Activated CD8-positive, alpha-beta memory T cell treated with anti-CD3 and anti-CD28 coated beads, Interleukin-2, amount 50 U/mL, for 1 hour (primary cell): ENCODE data around the gene LGALS7.

Source experiments
- DNase-seq: peaks from one replicate; pipeline ENCODE4 v3.0.0-alpha.2; 2020; ENCODE audit errors: extremely low read depth

LGALS7 gene

DNA sequence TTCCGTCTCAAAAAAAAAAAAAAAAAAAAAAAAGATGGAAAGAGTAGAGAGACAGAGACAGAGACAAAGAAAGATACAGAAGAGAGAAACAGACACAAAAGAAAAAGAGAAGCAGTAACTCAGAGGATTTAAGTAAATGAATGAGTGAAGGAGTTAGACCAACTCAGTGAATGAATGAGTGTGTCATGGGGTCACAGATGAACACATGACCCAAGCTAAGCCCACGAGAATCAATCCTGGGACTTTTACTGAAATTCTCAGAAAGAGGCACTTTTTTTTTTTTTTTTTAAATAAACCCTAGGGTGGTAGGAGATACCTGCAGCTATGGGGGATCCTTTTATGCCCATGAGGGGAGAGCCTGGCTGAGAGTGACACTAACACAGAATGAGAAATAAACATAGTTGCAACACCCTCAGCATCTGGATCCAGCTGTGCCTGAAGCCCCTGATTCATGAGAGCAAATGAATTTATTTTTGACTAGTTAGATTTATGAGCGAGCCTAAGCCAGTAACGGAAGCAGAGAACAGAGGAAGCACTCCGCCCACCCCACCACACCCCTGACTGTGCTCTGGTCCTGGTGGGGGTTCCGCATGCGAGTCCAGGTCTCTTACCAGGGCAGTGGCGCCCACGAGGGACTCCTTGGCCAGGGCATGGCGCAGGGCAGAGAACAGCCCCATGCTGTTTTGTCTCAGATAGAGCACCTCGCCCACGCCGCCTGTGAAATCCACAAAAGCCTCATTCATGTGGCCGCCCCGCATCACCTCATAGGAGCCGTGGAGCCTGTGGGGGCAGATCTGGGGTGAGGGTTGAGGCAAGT is 33.7 kb downstream of the LGALS7 start:
- no peak for DNase-seq

DNA sequence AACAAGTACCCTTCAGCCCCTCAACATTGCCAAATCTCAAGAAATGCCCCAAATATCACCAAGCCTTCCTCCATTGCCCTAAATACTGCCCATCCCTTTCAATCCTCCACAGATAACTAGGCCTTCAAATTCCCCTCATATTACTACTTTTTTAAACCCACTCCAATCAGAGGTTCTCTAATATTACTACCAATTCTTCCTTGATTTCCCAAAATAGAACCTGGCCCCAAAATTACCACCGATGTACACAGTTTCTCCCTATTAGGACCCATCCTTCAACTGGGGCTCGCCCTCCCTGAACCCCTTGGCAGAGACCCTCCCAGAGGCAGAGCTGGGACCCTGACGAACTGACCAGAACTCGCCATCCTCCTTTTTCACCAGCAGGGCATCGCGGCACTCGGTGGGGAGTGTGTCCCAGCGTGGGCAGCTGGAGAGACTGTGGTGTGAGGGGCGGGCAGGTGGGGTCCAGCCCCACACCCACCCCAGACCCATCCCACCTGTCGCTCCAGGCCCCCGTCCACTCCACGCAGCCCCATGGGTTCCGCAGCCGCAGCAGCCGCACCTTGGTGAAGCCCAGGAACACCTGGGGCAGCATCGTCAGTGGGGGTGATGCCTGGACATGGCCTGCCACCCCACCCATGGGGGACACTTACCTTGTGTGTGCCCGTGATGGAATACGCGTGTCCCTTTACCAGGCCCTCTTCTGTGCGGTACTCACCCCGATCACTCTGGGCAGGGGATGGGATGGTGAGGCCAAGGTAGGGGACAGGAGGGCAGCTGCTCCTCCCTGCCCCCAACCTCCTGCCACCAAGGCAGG is 35.2 kb downstream of the LGALS7 start:
- DNase-seq = no peak

DNA sequence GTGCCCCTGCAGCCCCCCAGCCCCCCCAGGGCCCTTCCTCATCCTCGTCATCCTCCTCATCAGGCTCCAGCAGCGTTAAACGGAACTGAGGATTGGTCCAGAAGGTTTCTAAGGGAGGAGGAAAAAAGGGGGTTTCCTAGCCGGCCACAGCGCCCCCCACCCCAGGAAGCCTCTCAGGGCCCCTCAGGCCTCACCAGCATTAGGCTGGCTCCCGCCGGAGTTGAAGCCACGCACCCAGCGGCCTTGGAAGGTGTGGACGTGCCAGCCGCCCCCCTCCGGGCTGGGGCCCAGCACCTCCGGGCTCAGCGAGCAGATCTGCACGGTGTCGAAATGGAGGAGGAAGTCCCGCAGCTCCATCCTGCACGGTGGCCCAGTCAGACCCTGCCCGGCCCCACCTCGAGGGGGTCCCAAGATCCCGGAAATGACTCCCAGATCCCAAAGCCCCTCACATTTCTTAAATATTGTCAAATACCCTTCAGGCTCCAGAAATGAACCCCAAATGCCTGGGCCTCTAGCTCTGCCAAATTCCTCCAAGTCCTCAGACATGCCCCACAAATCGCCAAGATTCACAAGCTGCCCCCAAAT is 35.9 kb downstream of the LGALS7 start:
- no peak for DNase-seq

DNA sequence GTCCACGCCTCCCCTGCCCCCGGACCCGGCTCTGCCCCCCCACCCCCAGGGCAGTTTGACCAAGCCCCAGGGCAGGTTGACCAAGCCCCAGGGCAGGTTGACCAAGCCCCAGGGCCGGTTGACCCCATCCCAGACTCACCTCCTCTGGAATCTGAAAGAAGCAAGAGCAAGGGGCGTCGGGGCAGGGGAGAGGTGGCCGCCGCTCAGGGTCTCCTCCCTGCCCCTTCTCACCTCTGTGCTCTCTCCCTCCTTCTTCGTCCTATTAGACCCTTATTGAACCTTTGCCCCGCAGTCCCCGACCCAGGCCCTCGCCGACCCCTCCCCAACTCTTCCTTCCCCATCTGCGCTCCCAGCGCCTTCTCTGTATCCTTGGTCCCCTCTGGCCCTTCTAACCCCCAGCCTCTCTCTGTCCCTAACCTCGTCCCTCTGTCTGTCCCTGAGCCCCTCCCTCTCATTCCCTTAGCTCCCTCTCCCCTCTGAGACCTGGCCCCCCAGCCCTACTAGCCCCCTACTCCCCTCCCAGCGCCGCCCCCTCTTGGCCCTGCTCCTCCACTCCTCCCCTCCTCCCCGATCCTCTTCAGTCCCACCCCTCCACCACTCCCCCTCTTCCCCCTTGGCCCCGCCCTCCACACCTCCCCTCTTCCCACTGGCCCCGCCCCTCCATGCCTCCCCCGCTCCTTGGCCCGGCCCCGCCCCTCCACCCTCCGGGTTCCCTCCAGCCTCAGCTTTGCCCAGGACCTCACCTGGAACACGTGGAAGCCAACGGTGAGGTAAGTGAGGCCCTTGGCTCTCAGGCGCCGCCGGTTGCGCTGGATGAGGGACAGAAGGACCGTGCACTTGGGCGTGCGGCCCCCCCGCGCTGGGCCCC is 36.7 kb downstream of the LGALS7 start:
- DNase-seq = peak; percentile 39

DNA sequence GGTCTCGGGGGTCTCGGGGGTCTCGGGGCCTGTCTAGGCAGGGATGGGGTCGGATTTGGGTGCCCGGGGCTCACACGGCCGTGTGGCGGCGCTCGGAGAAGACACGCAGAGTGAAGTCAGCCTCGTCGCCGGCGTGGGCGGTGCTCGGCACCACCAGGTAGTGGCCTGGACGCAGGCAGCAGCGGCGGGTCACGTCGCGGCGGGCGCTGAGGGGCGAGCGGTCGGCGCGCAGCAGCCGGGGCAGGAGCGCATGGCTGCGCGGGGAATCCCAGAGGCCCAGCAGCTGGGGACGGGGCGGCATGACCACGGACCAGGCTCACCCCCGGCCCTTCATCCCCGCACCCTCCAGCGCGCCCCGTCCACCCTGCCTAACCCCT is 37.3 kb downstream of the LGALS7 start:
- DNase-seq = no peak

DNA sequence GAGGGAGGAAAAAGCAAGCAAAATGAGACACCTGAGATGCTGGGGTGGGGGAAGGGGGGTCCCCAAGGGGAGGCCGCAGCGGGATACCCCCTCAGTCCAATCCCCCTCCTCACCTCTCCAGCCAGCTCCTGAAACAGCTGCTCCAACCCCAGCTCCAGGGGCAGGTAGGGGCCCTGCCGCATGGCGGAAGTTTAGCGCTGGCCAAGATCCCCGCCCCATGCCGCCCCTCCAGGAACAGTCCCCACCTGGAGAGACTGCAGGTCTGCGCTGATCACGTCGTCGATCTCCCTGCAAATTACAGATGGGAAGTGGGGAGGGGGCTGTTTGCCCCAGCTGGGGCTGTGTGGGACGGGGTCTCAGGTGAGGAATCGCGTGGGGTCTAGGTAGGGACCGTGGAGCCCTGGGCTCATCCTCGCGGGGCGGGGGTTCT is 38.0 kb downstream of the LGALS7 start:
- no peak for DNase-seq

DNA sequence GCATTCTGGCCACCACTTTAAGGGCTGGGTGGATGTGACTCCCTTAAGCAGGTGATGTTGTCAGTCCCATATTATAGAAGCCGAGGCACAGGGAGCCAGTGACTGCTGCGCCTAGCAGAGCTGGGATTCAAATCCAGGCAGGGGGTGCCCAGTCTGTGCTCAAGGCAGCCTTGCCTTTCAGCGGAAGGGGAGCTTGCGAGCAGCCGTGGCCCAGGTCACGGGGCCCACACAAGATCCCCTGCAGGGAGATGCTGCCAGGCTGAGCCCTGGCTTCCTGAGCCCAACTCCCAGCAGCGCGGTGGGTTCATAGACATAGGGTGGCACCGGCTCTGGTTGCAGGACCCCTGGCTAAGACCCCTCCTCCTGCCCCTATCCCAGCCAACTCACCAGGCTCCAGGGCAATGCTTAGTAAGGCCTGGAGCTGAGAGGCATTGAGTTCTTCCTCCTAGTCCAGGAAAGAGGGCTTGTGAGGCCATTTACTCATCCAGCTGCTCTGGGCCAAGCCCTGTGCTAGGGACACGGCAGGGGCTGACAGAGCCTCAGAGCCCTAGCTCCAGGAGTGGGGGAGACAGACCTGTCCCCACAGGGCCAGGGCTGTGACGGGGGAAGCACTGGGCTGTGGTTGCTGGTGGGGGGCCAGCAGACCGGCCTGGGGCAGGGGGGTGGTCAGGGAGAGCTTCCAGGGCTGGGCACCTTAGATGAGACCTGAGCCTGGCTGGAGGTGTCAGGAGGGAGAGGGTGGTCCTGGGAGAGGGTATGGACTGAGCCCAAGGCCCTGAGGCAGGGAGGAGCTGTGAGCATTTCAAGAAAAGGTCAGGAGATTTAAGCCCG is 38.7 kb downstream of the LGALS7 start:
- no peak for DNase-seq

DNA sequence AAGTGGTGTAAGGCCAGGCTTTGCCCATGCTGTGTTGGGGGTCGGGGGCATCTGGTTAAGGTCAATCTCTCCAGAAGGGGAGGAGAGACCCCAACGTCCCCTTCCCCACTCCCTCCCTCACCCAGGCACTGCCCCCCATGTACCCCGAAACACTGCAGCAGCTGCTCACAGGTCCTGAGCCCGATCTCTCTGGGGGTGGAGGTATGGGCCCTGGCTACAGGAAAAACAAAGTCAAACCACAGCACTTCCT is 39.2 kb downstream of the LGALS7 start:
- no peak for DNase-seq

DNA sequence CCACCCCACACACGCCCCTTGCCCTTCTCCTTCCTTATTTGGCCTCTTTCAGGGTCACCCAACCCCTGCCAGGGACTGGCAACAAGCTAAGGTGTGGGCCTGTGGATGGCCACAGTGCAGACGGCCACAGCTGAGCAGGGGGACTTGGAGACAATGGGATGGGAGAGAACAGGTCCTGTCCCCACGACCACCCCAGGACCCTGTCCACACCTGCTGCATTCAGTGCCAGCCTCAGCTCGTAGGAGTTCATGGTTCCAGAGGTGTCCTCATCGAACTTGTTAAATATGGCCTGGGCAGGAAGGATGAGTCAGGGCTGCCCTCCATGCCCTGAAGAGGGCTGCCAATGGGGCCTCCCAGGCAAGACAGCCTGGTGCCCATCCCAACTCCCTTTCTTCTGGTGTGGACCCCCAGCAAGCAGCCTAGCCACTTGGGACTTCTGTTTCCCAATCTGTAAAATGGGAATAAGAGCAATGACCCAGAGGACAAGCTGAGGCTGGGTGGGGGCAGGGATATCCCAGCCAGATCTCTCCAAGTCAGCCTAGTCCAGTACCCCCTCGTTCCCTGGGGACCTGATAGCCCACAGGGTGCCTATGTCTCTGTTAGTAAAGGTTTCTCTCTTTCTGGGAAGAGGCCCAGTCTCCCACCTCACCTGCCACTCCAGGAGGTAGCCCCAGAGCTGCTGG is 39.7 kb downstream of the LGALS7 start:
- no peak for DNase-seq

DNA sequence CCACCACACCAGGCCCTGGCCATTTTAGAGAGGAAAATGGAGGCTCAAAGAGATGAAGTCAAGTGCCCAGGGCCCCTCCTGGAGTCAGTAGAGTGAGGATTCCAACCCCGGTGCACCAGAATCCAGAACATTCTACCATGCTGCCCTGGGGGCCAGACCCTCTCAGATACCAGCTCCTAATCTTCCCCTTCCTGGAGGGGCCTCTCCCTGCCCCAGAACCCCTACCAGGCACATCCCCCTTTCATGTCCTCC is 40.1 kb downstream of the LGALS7 start:
- DNase-seq = no peak

DNA sequence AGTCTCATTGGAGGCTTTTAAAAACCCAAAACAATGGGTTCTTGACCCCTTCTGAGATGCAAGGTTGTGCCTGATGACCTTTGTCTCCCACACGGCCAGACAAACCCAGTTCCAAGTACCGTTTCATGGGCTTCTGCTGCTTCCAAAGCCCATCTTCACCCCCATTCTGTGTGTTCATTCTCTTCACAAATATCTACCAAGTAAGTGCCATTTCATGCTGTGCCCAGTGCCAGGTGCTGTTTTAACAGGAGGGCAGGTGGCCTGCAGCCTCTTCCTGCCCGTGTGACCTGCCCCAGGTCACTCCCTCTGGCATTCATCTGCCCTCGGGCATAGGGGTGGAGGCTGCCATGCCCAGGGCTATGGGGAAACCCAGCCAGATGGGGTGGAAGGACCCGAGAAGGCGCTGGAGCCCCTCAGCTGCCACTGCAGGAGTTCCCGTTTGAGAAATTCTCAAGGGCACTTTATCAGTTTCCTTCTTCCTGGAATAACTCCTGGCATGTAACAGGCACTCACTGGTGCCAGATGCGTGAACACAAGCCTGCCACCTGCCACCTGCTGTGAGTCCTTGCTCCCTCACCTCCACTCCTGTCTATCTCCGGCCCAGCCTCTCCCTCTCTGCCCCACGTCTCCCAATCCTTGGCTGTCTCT is 41.5 kb downstream of the LGALS7 start:
- no peak for DNase-seq

DNA sequence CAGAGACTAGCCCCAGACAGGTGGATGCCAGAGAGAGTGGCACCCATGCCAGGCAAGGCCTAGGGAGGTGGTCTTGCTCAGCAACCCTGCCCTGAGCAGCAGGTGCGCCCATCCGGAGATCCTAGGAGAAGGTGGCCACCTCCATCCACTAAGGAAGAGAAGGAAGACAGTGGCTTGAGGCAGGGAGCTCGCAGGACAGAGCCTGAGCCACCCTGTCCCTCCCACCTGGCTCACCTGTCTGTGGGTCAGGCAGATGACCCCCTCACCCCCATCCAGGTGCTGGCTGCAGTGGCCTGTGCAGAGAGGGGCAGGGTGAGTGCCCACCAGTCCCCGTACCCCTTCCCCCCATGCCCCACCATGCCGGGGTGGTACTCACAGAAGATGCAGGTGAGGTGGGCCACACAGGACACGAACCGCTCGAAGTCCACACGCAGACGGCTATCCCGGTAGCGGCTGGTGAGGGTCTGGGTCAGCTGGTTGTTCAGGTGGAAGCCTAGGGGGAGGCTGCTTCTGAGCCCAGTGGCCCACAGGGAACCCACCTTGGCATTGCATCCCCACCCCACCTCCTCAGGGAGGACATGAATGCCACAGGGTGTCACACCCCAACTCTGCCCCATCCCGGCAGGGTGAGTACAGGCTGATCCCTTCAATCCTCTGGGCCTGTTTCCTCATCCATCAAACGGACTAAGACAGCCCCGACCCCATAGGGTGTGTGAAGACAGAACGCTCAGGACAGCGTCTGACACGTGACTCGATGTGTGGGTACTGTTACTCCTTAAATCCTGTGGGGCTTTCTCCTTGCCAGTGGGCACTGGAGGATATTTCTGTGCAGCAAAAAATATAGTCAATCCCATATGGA is 42.4 kb downstream of the LGALS7 start:
- no peak for DNase-seq

DNA sequence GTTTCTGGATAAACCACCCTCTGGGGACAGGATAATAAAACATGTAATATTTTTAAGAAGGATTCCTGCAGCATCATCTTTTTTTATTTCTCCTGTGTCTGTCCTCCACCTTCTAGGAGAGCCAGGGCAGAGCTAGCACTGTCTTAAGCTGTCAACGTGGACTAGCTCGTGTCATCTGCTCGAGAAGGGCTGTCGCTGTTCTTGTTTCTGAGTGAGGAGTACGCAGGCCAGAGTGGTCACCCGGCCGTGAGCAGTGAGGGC is 42.9 kb downstream of the LGALS7 start:
- DNase-seq = no peak

DNA sequence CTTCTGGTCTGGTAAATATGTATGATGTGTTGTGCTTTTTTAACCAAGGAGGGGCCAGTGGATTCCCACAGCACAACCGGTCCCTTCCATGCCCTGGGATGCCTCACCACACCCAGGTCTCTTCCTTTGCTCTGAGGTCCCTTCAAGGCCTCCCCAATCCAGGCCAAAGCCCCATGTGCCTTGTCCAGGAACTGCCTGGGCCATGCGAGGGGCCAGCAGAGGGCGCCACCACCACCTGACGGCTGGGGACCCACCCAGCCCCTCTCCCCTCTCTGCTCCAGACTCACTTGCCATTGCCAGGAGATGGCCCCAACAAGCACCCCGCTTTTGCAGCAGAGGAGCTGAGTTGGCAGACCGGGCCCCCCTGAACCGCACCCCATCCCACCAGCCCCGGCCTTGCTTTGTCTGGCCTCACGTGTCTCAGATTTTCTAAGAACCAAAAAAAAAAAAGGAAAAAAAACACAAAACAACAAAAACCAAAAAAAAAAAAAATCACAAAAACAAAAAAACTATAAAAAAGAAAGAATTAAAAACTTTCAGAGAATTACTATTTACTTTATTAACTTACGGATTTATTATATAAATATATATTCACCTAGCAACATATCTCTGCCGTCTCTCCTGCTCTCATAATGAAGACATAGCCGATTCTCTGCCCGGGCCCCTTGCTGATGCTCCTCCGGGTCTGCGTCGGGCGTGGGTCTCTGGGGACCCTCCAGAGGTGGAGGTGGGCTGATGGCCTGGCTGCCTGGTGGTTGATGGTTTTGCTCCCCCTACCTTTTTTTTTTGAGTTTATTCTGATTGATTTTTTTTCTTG is 43.5 kb downstream of the LGALS7 start:
- DNase-seq = no peak

DNA sequence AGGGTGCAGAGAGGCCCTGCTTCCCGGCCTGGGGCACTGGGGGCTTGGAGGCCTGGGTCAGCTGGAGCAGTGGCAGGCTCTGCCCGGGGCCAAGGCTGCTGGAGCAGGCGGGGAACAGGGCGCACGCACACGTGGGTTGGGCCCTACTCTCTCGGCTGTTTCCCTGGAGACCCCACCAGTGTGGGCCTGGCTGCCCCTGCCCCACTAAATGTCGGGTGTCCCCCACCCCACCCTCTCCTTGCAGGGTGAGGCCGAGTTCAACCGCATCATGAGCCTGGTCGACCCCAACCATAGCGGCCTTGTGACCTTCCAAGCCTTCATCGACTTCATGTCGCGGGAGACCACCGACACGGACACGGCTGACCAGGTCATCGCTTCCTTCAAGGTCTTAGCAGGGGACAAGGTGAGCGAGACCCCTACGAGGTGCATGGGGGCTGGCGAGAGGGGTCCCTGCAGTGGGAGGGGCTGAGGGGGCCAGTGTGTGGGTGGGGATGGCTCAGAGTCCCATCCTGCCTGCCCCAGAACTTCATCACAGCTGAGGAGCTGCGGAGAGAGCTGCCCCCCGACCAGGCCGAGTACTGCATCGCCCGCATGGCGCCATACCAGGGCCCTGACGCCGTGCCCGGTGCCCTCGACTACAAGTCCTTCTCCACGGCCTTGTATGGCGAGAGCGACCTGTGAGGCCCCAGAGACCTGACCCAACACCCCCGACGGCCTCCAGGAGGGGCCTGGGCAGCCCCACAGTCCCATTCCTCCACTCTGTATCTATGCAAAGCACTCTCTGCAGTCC is 44.4 kb downstream of the LGALS7 start:
- DNase-seq = no peak

DNA sequence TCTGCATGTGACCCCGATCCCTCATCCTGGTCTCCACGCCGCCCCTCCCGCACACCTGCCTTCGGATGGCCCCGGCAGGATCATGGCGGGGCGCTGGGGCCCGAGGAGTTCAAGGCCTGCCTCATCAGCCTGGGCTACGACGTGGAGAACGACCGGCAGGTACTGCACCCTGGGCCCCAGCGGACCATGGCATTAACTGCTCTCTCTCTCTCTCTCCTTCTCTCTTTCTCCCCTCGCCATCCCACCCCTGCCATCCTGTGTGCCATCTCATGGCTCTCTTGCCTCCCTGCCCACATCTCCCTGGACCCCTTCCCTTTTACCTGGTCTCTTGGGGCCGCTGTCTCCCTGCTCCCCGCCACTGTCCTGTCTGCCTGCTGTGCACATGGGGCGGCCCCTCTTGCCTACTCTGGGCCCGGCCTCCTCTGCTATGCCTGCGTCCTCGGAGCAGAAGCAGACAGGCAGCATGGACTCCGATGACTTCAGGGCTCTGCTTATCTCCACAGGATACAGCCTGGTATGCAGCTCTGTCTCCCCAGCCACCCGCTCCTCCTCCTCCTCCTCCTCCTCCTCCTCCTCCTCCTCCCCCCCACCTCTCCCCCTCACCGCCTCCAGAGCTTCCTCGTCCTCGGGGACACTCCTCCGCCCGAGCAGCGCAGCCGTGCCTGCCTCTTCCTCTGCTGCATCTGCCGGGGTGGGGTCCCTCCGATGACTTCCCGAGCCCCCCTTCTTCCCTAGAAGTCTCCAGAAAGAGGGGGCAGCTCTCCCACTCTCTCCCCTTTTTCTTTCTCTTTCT is 45.3 kb downstream of the LGALS7 start:
- no peak for DNase-seq

DNA sequence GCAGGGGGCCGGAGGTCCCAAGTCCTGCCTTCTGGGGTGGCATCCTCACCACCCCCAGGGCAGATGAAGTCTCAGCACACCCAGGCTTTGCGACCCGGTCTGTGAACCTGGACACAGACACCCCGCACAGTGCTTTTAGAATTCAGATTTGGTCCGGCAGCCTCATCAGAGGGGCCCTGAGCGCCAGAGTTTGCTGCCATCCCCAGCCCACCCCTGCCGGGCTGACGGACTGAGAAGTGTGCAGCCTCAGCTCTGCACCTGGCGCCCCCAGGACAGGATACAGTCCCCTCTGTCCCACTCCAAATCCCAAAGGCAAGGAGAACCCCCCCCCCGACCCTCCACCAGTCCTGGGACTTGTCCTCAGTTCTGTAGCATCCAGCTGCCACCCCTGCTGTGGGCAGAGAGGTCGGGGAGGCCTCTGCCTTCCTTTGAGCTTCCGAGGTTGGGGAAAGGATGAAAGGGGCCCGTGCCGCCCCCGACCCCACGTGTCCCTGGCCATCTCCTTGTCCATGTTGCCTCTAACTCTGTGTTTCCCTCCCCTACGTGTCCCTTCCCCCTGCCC is 45.9 kb downstream of the LGALS7 start:
- DNase-seq = no peak
